GM18526 (cell line): Measurements from ENCODE around the gene RASSF1.

Source experiments
- POLR2A ChIP-seq: IDR thresholded peaks from 3 replicates; pipeline ENCODE4 v1.6.1; 2011; ENCODE audit not compliant: insufficient read length; ENCODE audit errors: extremely low read depth

Gene RASSF1

DNA sequence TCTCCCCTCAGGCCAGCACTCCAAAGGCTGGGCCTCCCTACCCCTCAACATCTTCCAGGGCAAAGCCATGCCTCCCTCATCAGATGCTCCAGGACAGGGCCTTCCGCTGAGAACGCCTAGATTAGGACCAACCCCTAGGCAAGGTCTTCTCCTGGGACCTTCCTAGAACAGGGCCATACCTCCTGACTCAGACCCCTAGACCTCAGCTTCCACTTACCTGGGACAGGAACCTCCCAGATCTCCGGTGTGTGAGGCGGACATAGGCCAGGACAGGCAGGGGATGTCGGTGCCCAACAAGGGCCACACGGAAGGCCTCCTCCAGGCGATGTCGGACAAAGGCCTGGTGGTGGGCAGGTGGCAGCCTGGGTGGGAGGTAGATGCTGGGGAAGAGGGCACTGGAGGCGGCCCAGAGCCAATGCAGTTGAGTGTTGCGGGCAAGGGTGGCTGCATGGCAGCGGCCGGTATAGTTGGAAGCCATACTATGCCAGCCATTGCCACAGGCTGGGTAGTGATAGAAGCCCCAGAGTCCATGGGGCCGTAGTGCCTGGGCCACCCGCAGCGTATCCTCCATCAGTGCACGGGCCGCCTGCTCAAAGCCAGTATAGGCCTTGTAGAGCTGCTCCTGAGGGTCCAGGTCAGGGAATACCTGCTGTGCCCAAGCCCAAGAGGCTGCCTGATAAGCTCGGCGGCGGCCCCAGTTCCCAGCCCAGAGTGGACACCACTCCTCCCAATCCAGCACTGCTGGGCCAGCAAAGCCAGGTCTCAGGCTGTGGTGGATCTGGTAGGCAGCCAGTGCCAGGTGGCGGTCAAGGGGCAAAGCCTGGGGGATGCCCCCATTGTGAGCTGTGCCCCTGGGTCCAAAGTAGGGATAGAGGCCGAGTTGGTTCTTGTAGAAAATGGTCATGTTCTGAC is 45.9 kb downstream of the RASSF1 start:
- no peak for TF ChIP-seq POLR2A

DNA sequence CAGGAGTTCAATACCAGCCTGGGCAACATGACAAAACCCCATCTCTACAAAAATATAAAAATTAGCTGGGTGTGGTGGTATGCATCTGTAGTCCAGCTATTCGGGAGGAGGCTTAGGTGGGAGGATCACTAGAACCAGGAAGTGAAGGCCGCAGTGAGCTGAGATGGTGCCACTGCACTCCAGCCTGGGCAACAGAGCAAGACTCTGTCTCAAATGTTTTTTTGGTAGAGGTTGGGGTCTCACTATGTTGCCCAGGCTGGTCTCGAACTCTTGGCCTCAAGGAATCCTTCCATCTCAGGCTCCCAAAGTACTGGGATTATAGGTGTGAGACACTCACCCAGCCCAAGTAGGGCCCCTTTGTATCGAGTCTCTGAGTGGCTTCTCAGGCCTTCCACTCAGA is 46.5 kb downstream of the RASSF1 start:
- TF ChIP-seq POLR2A, result no peak

DNA sequence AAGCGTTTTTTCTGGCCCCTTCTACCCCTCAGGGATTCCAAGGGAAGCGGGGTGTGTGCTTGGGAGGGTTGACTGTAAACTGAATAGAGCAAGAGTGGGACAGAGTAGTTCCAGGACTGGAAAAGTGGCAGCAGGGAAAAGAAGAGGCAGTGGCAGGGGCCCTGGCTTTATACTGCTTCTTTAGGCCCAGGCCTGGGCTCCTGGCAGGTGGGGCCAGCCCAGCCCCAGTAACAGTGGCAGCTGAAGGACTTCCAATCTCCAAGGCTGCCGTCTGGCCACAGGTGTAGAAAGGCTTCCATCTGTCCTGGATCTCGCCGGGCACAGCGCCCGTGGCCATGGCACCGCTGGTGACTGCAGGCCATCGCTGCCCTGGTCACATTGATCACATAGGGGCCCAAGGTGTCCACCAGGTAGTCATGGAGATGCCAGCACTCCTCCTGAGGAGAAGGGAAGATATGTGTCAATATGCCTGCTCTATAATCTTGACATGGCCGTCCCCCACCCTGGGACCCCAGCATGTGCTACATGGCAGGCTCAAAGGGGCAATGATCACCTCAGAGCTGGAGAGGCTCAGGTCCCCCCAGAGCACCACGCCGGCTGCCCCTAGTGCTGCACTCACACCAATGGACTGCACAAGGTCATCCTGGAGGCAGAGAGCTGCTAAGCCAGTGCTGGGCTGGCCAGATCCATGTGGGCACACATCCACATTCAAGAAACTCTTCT is 47.4 kb downstream of the RASSF1 start:
- no peak for TF ChIP-seq POLR2A

DNA sequence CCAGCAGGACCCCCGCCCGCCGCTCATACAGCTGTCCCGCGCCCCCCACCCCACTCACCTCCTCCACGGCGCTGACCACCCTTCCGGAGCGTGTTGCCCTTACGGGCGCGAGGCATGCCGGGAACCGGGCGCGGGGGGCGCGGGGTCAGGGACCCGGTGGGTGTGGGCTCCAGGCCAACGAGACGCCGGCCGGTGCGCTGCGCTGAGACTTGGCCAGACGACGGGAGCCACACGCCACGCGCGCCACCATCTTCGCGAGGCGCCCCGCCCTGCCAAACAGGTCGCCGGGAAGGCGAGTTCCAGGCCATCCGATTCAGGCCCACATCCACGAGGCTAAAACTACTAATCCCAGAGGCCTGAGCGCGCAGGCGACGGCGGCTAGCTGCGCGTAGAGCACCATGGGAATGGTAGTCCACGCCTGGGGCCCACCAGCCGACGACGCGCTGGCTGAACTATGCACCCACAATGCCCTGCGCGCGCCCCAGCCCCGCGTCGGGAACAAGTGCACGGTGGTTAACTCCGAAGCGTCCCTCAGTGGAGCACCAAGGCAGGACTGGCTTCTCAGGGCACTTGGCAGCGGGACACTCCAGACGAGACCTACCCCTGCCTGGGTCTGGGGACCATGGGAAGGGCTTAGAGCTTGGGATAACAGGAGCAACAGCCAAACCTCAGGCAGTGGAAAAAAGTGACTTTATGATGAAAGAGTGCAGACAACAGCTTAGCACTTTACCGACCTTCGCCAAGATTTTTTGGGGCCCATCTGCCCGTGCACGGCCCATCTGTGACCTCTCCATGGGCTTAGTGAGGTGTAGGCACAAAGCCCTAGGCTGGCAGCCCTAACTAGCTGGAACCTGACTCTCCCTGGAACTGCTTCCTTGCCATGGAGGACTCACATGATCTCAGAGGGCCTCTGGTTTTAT is 48.2 kb downstream of the RASSF1 start, which contains the start of gene IFRD2:
Gene IFRD2 (minus strand): TSS at position 271 of the 920 bp plus-strand sequence. CDS start 155 bp downstream, at position 116.
- TF ChIP-seq POLR2A, result peak; percentile 79

DNA sequence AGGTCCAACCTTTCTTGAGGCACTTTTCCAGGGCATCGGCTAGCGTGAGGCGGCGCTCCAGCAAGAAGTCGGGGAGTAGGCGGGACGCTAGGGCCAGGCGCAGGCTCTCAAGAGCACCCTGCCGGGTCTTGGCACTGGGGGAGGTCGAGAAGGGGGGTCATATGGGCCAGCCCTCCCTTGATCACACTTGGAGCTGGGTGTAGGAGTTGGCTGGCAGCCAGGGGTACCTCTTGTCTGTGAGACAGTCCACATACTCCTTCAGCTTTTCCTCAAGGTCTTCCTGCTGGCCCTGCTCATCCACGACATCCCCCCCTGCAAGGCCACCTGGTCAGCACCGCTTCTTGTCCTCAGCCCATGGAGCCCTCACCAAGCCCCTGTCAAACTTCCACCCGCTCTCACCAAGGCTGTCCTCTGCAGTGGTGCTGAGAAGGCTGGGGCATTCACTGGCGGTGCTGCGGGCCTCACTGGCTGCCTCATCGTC is 50.4 kb downstream of the RASSF1 start:
- TF ChIP-seq POLR2A, result no peak

DNA sequence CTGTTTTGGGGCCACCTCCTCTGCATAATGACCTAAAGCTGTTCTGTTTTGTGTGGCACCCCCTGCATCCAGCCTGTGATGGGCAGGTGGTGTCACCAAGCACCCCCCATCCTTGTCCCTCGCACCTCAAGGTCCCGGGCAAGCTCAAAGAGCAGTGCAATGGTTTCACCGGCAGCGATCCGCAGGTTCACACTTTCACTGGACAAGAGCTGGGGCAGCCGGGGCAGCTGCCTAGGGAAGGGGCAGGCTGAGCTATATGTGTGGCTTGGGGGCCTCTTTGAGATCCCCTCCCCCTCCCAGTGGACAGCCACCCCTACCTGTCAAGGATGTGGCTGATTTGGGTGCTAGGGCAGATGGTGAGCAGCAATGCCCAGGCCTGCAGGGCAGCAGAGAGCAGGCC is 51.5 kb downstream of the RASSF1 start:
- TF ChIP-seq POLR2A, result no peak

DNA sequence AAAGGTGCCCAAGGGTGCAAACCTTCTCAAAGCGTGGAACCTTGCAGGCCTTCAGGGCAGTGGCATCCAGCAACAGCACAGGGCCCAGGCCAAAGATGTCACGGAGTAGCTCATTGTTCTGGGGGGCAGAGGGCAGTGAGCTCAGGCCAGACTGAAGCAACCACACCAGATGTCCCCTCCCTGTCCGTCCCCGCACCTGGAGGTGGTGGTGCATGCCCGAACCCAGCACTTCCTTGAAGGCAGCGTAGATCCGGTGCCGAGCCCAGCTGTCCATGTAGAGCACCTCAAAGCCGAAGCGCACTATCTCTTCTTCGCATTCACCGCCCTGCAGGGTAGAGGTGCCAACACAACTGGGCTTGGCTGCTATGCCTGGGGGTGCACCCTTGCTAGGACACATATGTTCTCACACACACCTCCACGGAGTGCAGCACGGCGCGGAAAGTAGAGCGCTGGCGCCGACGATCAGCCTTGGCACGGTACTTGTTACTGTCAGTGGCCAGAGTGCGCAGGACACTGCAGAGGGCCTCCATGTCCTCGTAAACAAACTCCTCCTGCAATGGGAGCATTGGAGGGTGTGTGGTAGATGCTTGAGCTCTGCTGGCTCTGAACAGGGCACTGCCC is 52.1 kb downstream of the RASSF1 start:
- no peak for TF ChIP-seq POLR2A

DNA sequence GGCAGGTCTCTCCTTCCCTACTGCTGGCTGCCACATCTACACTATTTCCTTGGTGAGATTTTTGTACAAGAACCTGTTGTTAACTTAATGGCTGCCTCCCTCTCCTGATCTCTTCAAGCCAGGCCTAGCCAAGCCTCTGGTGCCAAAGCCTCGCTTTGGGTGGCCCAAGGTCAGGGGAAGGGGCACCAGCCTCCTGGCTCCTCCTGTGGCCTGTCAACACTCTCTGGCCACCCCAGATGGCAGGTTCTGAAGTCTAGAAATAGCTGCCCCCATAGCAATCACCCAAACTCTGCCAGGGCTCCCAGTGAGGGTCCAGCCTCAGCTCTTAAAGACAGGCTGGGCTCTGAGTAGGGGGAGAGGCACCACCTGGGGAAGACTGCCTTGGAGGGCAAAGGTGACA is 53.4 kb downstream of the RASSF1 start:
- no peak for TF ChIP-seq POLR2A

DNA sequence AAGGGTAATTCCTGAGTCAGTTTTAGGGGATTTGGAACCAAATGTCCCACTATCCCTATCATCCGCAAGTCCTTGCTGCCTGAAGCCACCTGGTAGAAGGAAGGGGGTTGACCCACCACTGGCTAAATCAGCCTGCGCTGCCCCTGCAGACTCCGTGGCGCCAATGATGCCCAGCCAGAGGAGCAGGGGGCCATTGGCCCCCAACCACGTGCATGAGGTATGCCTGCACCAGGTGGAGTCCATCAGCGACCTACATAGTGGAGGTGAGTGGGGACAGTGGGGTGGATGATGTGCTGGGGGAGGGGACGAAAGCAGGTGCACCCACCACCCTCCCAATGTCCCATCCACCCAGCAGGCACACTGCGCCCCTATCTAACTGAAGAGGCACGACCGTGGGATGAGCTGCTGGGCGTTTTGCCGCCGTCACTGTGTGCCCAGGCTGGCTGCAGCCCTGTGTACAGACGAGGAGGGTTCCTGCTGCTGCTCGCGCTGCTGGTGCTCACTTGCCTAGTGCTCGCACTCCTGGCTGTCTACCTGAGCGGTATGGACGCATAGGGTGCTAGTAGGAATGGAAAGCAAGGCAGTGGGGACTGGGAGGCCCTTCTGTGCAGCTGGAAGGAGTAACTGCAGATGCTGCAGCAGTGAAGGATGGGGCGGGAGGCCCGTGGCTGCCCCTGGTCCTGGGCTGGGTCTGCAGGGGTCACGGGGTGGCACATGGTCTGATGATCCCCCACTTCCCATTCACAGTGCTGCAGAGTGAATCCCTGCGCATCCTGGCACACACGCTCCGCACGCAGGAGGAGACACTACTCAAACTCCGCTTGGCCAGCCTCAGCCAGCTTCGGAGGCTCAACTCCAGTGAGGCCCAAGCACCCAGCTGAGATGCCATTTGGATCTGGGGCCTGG is 54.1 kb downstream of the RASSF1 start:
- TF ChIP-seq POLR2A, result no peak
